Muscle layer of duodenum (tissue), 2 donors: ENCODE data around the gene BOD1L2.

ENCODE experiments used
- H3K27ac ChIP-seq: one replicate; pipeline ENCODE4 v1.7.0; 2013; ENCODE audit warnings: mild to moderate bottlenecking, low read length
- H3K27me3 ChIP-seq: one replicate; pipeline ENCODE4 v1.7.0; 2013; ENCODE audit warnings: low read depth, mild to moderate bottlenecking, control low read depth, low read length
- H3K36me3 ChIP-seq, 2 donors: one replicate each; pipeline ENCODE4 v1.7.0; 2013; ENCODE audit warnings: low read length in 2 of 2, control low read depth in 1 of 2, mild to moderate bottlenecking in 1 of 2; ENCODE audit not compliant: insufficient read depth in 2 of 2, control insufficient read depth in 1 of 2
- H3K4me1 ChIP-seq, 2 donors: one replicate each; pipeline ENCODE4 v1.7.0; 2013; ENCODE audit warnings: low read length in 2 of 2, mild to moderate bottlenecking in 2 of 2, control low read depth in 1 of 2, moderate library complexity in 1 of 2; ENCODE audit not compliant: insufficient read depth in 2 of 2, control insufficient read depth in 1 of 2
- H3K4me3 ChIP-seq, 2 donors: one replicate each; pipeline ENCODE4 v1.7.0; 2013; ENCODE audit warnings: low read length in 2 of 2, low read depth in 1 of 2, mild to moderate bottlenecking in 1 of 2
- H3K9me3 ChIP-seq, 2 donors: one replicate each; pipeline ENCODE4 v1.7.0; 2013; ENCODE audit warnings: low read length in 2 of 2, control low read depth in 1 of 2, mild to moderate bottlenecking in 1 of 2; ENCODE audit not compliant: control insufficient read depth in 1 of 2
- donor health status: healthy.

BOD1L2 gene

DNA sequence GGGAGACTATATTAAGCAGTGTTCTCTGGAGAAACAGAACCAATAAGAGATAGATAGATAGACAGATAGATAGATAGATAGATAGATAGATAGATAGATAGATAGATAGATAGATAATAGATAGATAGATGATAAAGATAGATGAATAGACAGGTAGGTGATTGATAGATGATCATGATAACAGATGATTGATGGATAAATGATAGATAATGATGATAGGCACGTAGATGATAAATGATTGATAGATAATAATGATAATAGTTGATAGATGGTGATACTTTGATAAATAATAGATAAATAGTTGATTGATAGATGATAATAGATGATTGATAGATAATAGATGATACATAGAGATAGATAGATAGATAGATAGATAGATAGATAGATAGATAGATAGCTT is 48.5 kb downstream of the BOD1L2 start:
- H3K4me3 ChIP-seq: no peak overlapping the region
- no peaks in the 10 kb centered on the region for H3K4me1 ChIP-seq

DNA sequence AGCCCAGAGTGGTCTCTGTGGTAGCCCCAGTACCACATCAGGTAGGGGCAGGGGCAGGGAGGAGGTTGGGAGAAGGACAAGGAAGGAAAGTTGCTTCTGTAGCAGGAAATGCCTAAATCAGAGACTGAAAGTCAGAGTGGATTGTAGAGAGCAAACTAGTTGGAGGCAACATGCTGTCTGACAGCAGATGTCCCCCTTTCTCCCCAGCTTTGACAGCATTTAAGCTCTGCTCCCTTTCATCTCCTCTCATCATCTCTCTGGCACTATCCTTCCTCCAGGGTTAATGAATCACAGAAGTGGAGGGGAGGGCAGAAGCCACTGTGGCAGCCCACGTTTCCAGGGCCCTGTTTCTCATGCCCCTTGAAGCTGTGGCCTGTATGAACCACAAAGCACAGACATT is 50.4 kb downstream of the BOD1L2 start:
- Histone ChIP-seq H3K27me3 (no peaks in the 10 kb centered on the region), H3K27ac (no peak overlapping the region), H3K4me3 (no peak overlapping the region), H3K4me1 (no peaks in the 10 kb centered on the region), H3K9me3 (no peaks in the 10 kb centered on the region), H3K36me3 (no peaks in the 10 kb centered on the region)

More for the DNA sequence above, 48.5 kb downstream of the BOD1L2 start:
- H3K9me3 ChIP-seq: no peaks in the 10 kb centered on the region
- H3K27ac ChIP-seq: no peak overlapping the region
- no peaks in the 10 kb centered on the region for H3K36me3 ChIP-seq
- H3K27me3 ChIP-seq: no peaks in the 10 kb centered on the region

DNA sequence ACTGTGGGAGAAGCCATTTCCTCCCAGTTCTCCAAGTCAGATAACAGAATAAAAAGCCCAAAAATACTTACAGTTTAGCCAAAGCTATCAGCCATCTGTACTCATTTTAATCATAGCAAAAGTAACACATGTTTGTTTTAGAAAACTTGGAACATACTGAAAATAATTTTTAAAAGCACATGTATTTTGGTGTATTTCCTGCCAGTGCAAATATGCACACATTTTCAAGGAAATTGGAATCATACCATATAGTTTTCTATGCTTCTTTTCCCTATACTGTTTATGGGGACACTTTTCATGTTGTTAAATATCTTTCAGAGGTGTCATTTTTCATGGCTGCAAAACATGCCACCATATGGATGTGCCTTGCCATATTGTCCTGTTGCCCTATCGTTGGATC is 51.2 kb downstream of the BOD1L2 start:
- Histone ChIP-seq H3K9me3 (no peaks in the 10 kb centered on the region), H3K4me3 (no peak overlapping the region), H3K4me1 (no peaks in the 10 kb centered on the region), H3K36me3 (no peaks in the 10 kb centered on the region), H3K27ac (no peak overlapping the region), H3K27me3 (no peaks in the 10 kb centered on the region)
